Raji (cell line): Measurements from ENCODE around the gene FIZ1.

Experiments used
- POLR2A ChIP-seq: IDR thresholded peaks from 2 replicates; pipeline ENCODE4 v1.6.1; 2011; ENCODE audit warnings: low read depth, low read length, control low read depth; ENCODE audit not compliant: insufficient read depth

Gene FIZ1

GRCh38 chr19:55599468-55599841 is at the start of gene FIZ1:
FIZ1 (minus strand) TSS chr19:55599517; CDS start chr19:55597865, 1,652 bp downstream.
- TF ChIP-seq POLR2A = peak; percentile 24

GRCh38 chr19:55648585-55649267 is 49.4 kb upstream of the FIZ1 start:
- 0 out of 2 replicates have a peak, but pooled peaks have one; percentile 11 for TF ChIP-seq POLR2A

GRCh38 chr19:55647732-55648584 is 48.6 kb upstream of the FIZ1 start, which contains the start of gene CCDC106:
CCDC106 (plus strand) TSS chr19:55648212; CDS start chr19:55649047, 835 bp downstream.
- no peak; the same call in 1 of the 2 replicates for TF ChIP-seq POLR2A

- peak; percentile 48; the same call in 1 of the 2 replicates for TF ChIP-seq POLR2A
Observed at GRCh38 chr19:55646889-55647731, 47.8 kb upstream of the FIZ1 start.

GRCh38 chr19:55645512-55645881 is 46.2 kb upstream of the FIZ1 start:
- TF ChIP-seq POLR2A = no peak

- TF ChIP-seq POLR2A = peak; percentile 37; the same call in 1 of the 2 replicates
Observed at GRCh38 chr19:55644842-55645511, 45.7 kb upstream of the FIZ1 start.

GRCh38 chr19:55644191-55644833 is 45.0 kb upstream of the FIZ1 start:
- no peak for TF ChIP-seq POLR2A

- no peak for TF ChIP-seq POLR2A
Observed at GRCh38 chr19:55643887-55644176, 44.5 kb upstream of the FIZ1 start.

- TF ChIP-seq POLR2A = peak; percentile 69; the same call in 1 of the 2 replicates
Observed at GRCh38 chr19:55643003-55643886, 43.9 kb upstream of the FIZ1 start, which contains the start of gene ZNF581. ZNF581 (plus strand) TSS chr19:55643649; CDS start chr19:55644572, 923 bp downstream.

GRCh38 chr19:55642153-55643002 is 43.1 kb upstream of the FIZ1 start:
- no peak; the same call in 1 of the 2 replicates for TF ChIP-seq POLR2A

- TF ChIP-seq POLR2A = peak; percentile 55
Observed at GRCh38 chr19:55641426-55642152, 42.3 kb upstream of the FIZ1 start.

- TF ChIP-seq POLR2A = no peak; the same call in 1 of the 2 replicates
Observed at GRCh38 chr19:55640577-55641425, 41.5 kb upstream of the FIZ1 start, which contains the start of gene ZNF580. ZNF580 (plus strand) TSS chr19:55641002; CDS start chr19:55642509, 1,507 bp downstream.
